GM21515 (cell line): ENCODE results near the gene PKNOX1.
"Not testable (repeated sequence)": the region's sequence is repeated elsewhere in the genome, so short reads cannot be mapped to it uniquely, and the experiment has no call there.

Source experiments
- ATAC-seq: cut with Tn5 transposase; IDR thresholded peaks from one replicate; pipeline ENCODE4 v1.9.1; 2021; ENCODE audit not compliant: unreplicated experiment

PKNOX1 gene

DNA sequence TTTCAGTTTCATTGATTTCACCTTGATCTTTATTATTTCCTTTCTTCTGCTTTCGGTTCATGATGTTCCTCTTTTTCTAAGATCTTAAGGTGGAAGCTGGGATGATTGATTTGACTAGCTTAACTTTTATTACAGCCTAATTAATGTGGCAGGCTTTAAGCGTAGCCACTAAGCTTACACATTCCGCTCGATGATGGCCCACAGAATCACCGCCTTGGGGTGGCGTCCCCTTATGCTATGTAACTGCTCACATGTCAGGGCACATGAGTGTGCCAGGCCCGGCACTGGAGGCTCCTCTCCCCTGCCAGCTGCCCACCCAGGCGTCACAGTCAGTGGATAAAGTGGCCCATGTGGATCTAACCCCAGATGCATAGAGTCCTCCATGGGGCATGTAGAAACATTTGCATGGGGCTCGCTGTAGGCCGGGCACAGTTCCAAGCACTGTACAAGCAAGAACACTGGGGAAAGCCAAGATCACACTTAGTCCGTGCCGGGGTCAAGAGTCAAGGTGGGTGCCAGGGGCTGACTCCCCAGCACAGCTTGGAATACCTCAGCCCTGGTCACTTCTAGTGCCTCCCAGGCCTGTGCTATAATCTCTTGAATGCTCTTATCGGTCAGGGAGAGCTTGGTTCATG lies 41.7 kb downstream of the PKNOX1 start:
- ATAC-seq, result no peak

GRCh38 chr21:43016728-43017127 lies 42.4 kb downstream of the PKNOX1 start:
- ATAC-seq, result no peak

DNA sequence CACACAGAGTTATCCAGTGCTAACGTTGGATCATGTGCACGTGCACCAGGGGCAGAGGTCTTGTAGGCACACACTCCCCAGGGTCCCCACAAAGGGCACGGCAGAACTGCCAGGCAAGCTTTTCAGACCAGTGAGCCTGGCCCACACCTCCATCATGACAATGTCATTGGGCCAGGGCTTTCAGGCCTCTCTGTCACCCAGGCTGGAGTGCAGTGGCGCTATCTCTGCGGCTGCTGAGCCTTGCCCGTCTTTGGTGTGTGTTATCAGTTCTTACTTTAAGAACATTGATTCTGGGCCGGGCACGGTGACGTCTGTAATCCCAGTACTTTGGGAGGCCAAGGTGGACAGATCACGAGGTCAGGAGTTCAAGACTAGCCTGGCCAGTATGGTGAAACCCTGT lies 44.2 kb downstream of the PKNOX1 start:
- no peak for ATAC-seq

DNA sequence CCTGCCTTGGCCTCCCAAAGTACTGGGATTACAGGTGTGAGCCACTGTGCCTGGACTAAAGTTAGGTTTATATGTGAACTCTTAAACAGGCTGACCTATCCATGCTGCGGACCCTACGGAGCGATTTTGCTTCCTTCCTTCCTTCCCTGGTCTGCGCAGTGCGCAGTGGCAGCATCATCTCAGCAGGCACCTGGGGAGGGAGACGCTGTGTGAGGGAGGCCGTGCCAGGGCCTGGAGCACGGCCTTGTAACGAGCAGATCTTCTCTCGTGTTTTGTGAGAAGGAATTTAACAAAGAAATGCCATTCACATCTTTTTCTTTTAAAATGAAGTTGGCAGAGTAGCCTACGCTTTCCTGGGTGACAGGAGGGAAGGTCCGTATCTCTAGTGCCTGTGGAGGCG lies 45.8 kb downstream of the PKNOX1 start:
- no peak for ATAC-seq

- ATAC-seq, result no peak
Measured at GRCh38 chr21:43020771-43021170, 46.4 kb downstream of the PKNOX1 start.

- no peak for ATAC-seq
Measured at GRCh38 chr21:43021191-43021590, 46.8 kb downstream of the PKNOX1 start.

DNA sequence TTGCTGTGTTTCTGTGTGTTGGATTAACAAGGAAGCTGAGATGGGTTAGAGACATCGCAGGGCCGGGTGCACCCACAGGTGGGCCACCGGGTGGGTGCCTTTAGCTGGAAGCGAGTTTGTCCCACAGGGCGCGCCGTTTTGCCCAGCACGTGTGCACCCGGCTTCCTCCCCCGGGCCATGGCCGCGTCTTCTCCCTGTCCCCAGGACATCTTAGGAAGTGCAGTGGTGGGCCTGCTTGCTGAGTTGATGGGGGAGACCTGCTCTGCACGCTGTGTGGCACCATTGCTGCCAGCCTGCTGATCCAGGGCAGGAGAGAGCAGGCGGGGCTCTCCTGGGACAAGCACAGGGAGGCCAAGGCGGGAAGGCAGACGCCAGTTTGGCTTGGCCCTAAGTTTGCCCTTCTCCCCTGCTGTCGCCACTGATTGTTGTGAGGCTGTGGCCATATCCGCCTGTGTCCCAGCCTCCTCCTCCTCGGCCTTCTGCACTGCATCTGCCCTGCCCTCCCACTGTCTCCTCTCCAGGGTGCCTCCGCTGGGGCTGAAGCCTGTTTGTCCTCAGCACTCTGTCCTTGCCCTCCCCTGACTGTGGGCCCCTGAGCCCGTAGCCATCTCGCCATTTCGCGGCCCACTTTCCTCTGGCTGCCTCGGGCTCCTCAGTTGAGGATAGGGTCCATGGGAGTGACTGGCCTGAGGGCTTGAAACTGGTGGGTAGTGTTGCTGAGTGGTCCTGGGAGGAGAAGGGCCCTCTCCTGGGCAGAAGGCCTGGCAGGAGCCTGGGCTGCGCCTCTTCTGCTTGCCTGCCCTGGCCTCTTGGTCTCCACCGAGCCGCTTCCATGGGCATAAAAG lies 47.6 kb downstream of the PKNOX1 start:
- ATAC-seq, result no peak

GRCh38 chr21:43023175-43023574 lies 48.8 kb downstream of the PKNOX1 start:
- ATAC-seq, result no peak

GRCh38 chr21:43024439-43025136 lies 50.2 kb downstream of the PKNOX1 start:
- ATAC-seq, result no peak

DNA sequence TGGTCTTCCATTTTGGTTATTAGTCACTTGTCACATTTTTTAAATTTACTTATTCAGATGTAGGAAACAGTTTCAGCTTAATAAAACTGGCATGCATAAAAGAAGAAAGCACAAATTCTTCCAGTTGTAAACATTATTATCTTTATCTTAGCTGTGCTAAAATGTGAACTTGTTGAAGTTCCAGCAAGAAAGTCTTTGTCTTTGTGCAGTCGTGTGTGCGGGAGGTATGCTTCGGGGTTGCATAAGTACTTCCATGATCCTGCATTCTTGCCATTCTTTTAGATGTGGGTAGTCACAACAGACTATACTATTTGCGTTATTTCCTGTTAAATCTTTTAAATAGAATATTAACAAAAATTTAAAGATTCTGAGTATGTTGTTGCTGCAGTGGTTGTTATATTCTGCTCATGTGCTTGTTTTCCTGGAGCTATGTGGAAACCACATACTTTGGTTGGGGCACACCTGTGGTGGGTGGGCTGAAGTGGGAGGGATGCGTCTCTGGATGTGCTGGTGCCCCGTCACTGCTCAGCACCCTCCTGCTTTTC lies 51.3 kb downstream of the PKNOX1 start:
- no peak for ATAC-seq

DNA sequence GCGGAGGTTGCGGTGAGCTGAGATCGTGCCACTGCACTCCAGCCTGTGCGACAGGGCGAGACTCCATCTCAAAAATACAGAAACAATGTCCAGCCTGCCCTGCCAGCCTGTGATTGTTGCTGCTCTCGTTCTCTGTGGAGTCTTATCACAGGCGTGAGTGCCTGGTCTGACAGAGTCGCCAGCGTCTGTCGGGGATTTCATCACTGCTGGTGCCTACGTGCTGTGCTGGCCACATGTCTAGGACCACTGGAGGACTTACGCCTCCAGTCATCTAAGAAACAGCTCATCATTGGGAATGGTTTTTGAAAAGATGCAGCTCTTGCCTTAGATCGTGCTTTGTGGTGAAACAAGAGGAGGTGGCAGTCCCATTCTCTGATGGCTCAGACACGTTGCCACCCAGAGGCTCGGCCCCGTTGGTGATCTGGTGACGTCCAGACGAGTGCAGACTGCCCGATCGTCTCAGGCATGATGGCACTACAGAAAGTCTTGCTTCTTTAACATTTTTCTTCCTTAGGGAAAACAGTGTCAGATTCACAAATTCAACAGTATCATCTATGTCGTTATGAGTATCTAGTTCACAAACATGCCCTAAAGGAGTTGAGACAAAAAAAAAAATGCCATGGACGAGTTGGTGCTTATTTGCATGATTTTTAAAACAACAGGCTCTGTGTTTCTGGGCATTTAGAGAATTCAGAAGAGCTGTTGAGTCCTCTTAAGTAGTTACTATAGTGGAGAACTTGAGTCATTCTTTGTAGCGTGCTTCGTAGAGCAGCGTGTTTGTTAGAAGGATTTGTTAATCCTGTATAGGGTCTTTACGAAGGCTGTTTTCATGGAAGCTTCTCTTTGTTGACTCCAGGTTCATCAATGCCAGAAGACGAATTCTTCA lies 53.7 kb downstream of the PKNOX1 start:
- no peak for ATAC-seq

DNA sequence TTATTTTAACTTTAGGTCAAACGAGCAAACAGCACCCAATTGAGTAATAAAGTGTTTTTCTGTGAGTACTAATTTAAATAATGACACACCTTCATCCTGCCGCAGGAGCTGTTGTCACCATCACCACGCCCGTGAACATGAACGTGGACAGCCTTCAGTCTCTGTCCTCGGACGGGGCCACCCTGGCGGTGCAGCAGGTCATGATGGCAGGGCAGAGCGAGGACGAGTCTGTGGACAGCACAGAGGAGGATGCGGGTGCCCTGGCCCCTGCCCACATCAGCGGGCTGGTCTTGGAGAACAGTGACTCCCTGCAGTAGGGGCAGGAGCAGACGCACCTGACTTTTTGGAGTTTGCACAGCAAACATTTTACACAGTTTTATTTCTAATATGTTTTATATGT lies 55.4 kb downstream of the PKNOX1 start:
- ATAC-seq, result no peak

DNA sequence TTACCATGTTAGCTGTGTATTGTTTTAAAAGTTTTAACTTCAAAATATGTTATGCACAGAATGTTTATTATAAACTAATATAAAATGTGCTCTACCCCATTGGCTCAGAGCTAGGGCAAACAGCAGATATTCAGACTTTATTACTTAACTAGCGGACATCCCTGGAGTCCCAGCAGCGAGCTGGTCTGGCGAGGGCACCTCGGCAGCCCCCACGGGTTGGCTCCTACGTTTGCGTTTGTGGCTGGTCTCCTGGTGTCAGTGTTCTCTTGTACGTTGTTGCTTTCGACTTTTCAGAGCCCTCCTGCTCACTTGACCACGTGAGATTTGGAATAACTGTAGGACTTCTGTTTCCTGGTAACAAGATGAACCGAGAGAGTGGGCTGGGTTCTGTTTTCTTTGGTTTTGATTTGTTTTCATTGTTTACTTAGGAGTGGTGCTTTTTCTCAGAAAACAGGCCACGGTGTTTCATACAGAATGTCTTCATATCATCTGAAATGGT lies 56.8 kb downstream of the PKNOX1 start:
- ATAC-seq, result no peak

DNA sequence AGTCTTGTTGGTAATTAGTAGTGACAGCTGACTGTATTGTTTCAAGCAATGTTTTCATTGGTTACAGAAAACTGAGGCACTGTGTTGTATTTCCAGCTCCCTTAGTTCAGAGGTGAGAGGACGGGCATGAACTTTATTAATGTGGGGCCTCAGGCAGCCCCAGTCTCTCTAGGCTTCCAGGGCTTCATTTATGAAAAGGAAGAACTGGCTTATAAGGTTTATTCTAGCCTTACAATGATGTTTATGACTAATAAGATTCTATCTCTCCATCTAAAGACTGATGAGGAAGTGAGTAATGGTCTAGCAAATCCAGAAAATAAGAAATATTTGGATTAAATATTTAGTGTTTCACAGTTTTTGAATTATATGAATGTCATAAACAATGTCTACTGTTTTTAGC lies 59.7 kb downstream of the PKNOX1 start:
- no peak for ATAC-seq

- ATAC-seq, result no peak
Measured at GRCh38 chr21:43034826-43035225, 60.5 kb downstream of the PKNOX1 start.

GRCh38 chr21:43036889-43037288 lies 62.5 kb downstream of the PKNOX1 start:
- ATAC-seq, result not testable (repeated sequence)

DNA sequence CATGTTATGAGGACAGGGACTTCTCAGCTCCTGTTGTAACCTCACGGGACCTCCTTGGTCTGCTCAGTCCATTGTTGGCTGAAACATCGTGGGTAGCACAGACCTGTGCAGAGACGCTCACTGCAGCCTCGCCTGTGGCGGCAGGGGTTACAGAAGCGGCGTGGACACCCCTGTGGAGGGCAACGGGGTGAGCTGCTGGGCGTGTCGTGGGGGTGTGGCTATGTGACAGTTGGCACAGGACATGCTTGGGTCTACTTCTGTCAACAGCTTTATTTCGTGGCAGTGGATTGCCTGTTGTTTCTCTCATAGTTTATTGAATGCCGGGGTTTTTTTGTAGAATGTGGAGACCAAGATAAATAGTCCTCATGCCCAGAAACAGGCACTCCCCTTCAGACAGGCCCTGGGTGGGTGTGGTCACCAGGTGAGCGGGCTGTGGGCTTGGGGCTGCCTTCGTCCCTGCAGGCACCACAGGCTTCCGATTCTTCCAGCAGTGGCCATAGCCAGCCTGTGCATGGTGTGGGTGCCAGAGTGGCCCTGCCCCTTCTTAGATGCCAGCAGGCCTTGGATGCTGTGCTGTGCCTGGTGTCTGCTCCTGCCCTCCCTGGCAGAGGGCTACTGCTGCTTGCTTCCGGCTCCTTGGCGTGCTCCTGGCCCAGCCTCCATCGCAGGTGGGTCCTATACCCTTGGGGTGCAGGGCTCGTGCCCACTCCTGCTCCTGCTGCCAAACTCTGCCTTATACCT lies 63.7 kb downstream of the PKNOX1 start:
- ATAC-seq, result not testable (repeated sequence)

DNA sequence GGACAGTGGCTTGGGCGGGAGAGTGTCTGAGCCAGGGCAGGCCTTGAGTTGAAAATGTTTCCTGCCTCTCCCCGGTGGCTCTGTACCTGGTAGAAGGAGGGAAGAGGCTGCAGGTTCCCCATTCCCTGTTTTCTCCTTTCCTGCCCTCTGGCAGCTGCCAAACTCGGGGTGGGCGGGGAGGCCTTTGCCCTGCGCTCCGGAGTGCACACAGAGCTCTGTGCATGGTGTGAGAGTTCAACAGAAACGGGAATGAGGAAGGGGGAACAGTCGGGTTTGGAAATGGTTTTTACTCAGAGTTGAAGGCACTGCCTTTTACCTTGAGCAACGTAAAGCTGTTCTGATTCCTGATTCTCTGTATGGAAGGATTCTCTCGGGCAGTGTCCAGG lies 64.3 kb downstream of the PKNOX1 start:
- not testable (repeated sequence) for ATAC-seq

GRCh38 chr21:43042169-43042568 lies 67.8 kb downstream of the PKNOX1 start:
- not testable (repeated sequence) for ATAC-seq

- ATAC-seq, result not testable (repeated sequence)
Measured at GRCh38 chr21:43043291-43043690, 68.9 kb downstream of the PKNOX1 start.
